Measurements from ENCODE around the gene HEXIM2. TPM values are rescaled to one million over a fixed set of nuclear protein-coding genes. Genes with fewer than 3 reads are reported as not detected.

The HEXIM2 gene
- total RNA-seq, 2 donors from 2014 or later, result 12.9 to 13.1 TPM

GRCh38 chr17:45164734-45165269, 3.1 kb downstream of the HEXIM2 start:
- Histone ChIP-seq H3K4me1 (ENCODE audit: control insufficient read depth, insufficient read depth, low read length) (peaks cover 6% of the 10 kb centered on the region), H3K4me3 (ENCODE audit: low read length) (no peak overlapping the region), H3K27me3 (ENCODE audit: control insufficient read depth, insufficient read depth, low read length, poor library complexity, severe bottlenecking) (no peaks in the 10 kb centered on the region), H3K36me3 (ENCODE audit: control insufficient read depth, insufficient read depth, low read length) (peaks cover 16% of the 10 kb centered on the region), H3K27ac (ENCODE audit: low read depth, low read length) (no peak overlapping the region), H3K9me3 (ENCODE audit: control insufficient read depth, low read length) (no peaks in the 10 kb centered on the region), H3K9ac (ENCODE audit: extremely low read depth, low read length, poor library complexity, severe bottlenecking) (no peak overlapping the region)
- peaks cover 19% of the 10 kb centered on the region for H3K36me3 Mint-ChIP-seq (ENCODE audit: low read depth)
- no peaks in the 10 kb centered on the region for H3K9me3 Mint-ChIP-seq
- 93 to 97% methylated on average over 5 to 7 of the region's 7 CpGs for WGBS, 2 experiments (ENCODE audit: insufficient coverage in 1 of 2, insufficient read length in 1 of 2)
- TF ChIP-seq CTCF (conservative IDR thresholded peaks at IDR 0.05), result no peak
- H3K4me1 Mint-ChIP-seq, result peaks cover 14% of the 10 kb centered on the region
- H3K4me3 Mint-ChIP-seq, result no peak overlapping the region
- DNase-seq, result no peak
- H3K27me3 Mint-ChIP-seq (ENCODE audit: insufficient read depth), result no peaks in the 10 kb centered on the region
- H3K27ac Mint-ChIP-seq, result no peak overlapping the region

- peaks cover 20% of the 10 kb centered on the region for H3K36me3 ChIP-seq (ENCODE audit: control insufficient read depth, insufficient read depth, low read length)
- peaks cover 30% of the 10 kb centered on the region for H3K4me1 Mint-ChIP-seq
- TF ChIP-seq CTCF (conservative IDR thresholded peaks at IDR 0.05), result peak; percentile 51
- H3K27me3 ChIP-seq (ENCODE audit: control insufficient read depth, insufficient read depth, low read length, poor library complexity, severe bottlenecking), result no peaks in the 10 kb centered on the region
- DNase-seq, result peak; percentile 88
- H3K4me3 Mint-ChIP-seq, result no peak overlapping the region
- H3K9ac ChIP-seq (ENCODE audit: extremely low read depth, low read length, poor library complexity, severe bottlenecking), result no peak overlapping the region
- H3K4me3 ChIP-seq (ENCODE audit: low read length), result no peak overlapping the region
- no peak overlapping the region for H3K27ac ChIP-seq (ENCODE audit: low read depth, low read length)
- peaks cover 26% of the 10 kb centered on the region for H3K4me1 ChIP-seq (ENCODE audit: control insufficient read depth, insufficient read depth, low read length)
- no peaks in the 10 kb centered on the region for H3K9me3 Mint-ChIP-seq
- H3K27me3 Mint-ChIP-seq (ENCODE audit: insufficient read depth), result no peaks in the 10 kb centered on the region
- WGBS, 2 experiments (ENCODE audit: insufficient coverage in 1 of 2, insufficient read length in 1 of 2), result 94 to 97% methylated on average over 30 to 43 of the region's 43 CpGs
- H3K9me3 ChIP-seq (ENCODE audit: control insufficient read depth, low read length), result no peaks in the 10 kb centered on the region
- peaks cover 17% of the 10 kb centered on the region for H3K36me3 Mint-ChIP-seq (ENCODE audit: low read depth)
- peak overlapping the region; percentile 17 for H3K27ac Mint-ChIP-seq
These were observed 7.5 kb downstream of the HEXIM2 start for GRCh38 chr17:45168991-45169752.

- H3K36me3 ChIP-seq (ENCODE audit: control insufficient read depth, insufficient read depth, low read length), result peaks cover 10% of the 10 kb centered on the region
- no peak for TF ChIP-seq CTCF (conservative IDR thresholded peaks at IDR 0.05)
- no peak overlapping the region for H3K27ac ChIP-seq (ENCODE audit: low read depth, low read length)
- peak; percentile 68 for DNase-seq
- H3K4me1 ChIP-seq (ENCODE audit: control insufficient read depth, insufficient read depth, low read length), result peaks cover 26% of the 10 kb centered on the region
- H3K9ac ChIP-seq (ENCODE audit: extremely low read depth, low read length, poor library complexity, severe bottlenecking), result no peak overlapping the region
- no peaks in the 10 kb centered on the region for H3K9me3 ChIP-seq (ENCODE audit: control insufficient read depth, low read length)
- no peaks in the 10 kb centered on the region for H3K27me3 ChIP-seq (ENCODE audit: control insufficient read depth, insufficient read depth, low read length, poor library complexity, severe bottlenecking)
- peaks cover 30% of the 10 kb centered on the region for H3K4me1 Mint-ChIP-seq
- H3K9me3 Mint-ChIP-seq, result no peaks in the 10 kb centered on the region
- H3K27ac Mint-ChIP-seq, result peak overlapping the region; percentile 94
- H3K4me3 ChIP-seq (ENCODE audit: low read length), result no peak overlapping the region
- H3K36me3 Mint-ChIP-seq (ENCODE audit: low read depth), result peaks cover 9% of the 10 kb centered on the region
- 90 to 91% methylated on average over 8 to 12 of the region's 12 CpGs for WGBS, 2 experiments (ENCODE audit: insufficient coverage in 1 of 2, insufficient read length in 1 of 2)
- H3K4me3 Mint-ChIP-seq, result peak overlapping the region; percentile 28
- H3K27me3 Mint-ChIP-seq (ENCODE audit: insufficient read depth), result no peaks in the 10 kb centered on the region
These were observed 8.7 kb downstream of the HEXIM2 start for GRCh38 chr17:45170280-45170930.

Data from endodermal cell (in vitro differentiated cells).